Stomach smooth muscle (tissue), 2 donors: ENCODE measurements around the gene ZNF285.
A peak's percentile ranks its signal among the peaks of the same experiment; 100 is the strongest.
"Not testable (repeated sequence)": the region's sequence is repeated elsewhere in the genome, so short reads cannot be mapped to it uniquely, and the experiment has no call there.

ENCODE experiments used
- H3K27ac ChIP-seq: one replicate; pipeline ENCODE4 v1.7.0; 2013; ENCODE audit warnings: mild to moderate bottlenecking, low read length, inconsistent platforms
- H3K27me3 ChIP-seq, 2 donors: one replicate each; pipeline ENCODE4 v1.7.0; 2013; ENCODE audit warnings: low read length in 2 of 2; ENCODE audit not compliant: insufficient read depth in 2 of 2, control insufficient read depth in 1 of 2
- H3K36me3 ChIP-seq, 2 donors: one replicate each; pipeline ENCODE4 v1.7.0; 2013; ENCODE audit warnings: low read length in 2 of 2; ENCODE audit not compliant: control insufficient read depth in 2 of 2, insufficient read depth in 2 of 2
- H3K4me1 ChIP-seq: one replicate; pipeline ENCODE4 v1.7.0; 2013; ENCODE audit warnings: low read length; ENCODE audit not compliant: control insufficient read depth, insufficient read depth
- H3K4me3 ChIP-seq, 2 donors: one replicate each; pipeline ENCODE4 v1.7.0; 2013; ENCODE audit warnings: low read length in 2 of 2
- H3K9ac ChIP-seq, 2 donors: one replicate each; pipeline ENCODE4 v1.7.0; 2013; ENCODE audit warnings: low read length in 2 of 2, mild to moderate bottlenecking in 1 of 2
- H3K9me3 ChIP-seq, 2 donors: one replicate each; pipeline ENCODE4 v1.7.0; 2013; ENCODE audit warnings: low read length in 2 of 2; ENCODE audit not compliant: control insufficient read depth in 2 of 2
- donor health status: healthy.
- donor health status: Pancreatic carcinoma.

The ZNF285 gene

GRCh38 chr19:44401139-44402115, at the start of gene ZNF285:
ZNF285 (minus strand) TSS chr19:44401608; CDS start chr19:44397213, 4,395 bp downstream.
- no peak within 1 kb of the TSS for H3K27ac ChIP-seq
- peak within 1 kb of the TSS; percentile 64 to 71 for H3K9ac ChIP-seq
- H3K4me1 ChIP-seq: peaks cover 5% of the 10 kb centered on the region
- H3K36me3 ChIP-seq: no peaks in the 10 kb centered on the region
- H3K4me3 ChIP-seq: peak within 1 kb of the TSS; percentile 87 to 94
- H3K27me3 ChIP-seq: no peaks in the 10 kb centered on the region
- peaks cover 3 to 8% of the 10 kb centered on the region in 2 donors for H3K9me3 ChIP-seq

DNA sequence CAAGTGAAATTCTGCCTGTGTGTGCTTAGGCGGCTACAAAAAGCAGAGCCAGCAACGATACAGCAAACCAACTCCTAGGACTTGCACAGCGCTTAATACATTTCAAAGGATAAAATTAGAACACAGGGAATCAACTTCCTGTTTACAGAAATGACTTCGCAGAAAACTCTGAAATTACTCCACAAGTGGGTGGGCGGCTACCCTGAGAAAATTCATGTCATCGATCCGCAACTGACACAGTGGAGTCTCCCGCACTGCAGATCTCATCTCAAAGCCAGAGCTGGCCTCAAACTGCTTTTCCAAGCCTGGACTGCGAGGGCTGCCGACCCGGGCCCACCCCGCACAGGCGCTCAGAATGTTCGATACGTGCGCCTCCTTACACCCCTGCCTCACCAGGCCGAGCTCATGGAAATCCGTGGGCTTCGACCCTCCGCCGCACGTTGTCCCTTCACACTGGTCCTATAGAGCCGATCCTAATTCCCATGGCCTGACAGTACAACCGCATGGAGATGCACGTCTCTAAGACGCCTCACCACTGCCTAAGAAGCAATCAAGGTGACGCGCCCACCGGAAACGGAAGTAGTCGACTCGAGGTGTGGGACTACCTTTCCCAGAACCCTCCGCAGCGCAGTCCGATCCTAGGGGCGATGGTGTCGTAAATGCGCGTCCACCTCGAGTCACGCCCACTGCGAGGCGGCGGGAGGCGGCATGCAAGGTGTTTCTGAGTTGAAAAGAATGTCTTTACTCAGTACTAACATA, 46.7 kb upstream of the ZNF285 start, which contains the start of gene ZNF229:
TSS of gene ZNF229 (minus strand) at position 557 of the 759 bp plus-strand sequence. CDS start 5,625 bp downstream, outside the sequence.
- H3K9me3 ChIP-seq: peaks cover 23 to 27% of the 10 kb centered on the region in 2 donors
- no peaks in the 10 kb centered on the region for H3K27me3 ChIP-seq
- H3K36me3 ChIP-seq: peaks cover 18 to 25% of the 10 kb centered on the region in 2 donors
- H3K9ac ChIP-seq: peak within 1 kb of the TSS; percentile 62 to 70
- peaks cover 8% of the 10 kb centered on the region for H3K4me1 ChIP-seq
- H3K4me3 ChIP-seq: peak within 1 kb of the TSS; percentile 92 to 95
- H3K27ac ChIP-seq: no peak within 1 kb of the TSS

DNA sequence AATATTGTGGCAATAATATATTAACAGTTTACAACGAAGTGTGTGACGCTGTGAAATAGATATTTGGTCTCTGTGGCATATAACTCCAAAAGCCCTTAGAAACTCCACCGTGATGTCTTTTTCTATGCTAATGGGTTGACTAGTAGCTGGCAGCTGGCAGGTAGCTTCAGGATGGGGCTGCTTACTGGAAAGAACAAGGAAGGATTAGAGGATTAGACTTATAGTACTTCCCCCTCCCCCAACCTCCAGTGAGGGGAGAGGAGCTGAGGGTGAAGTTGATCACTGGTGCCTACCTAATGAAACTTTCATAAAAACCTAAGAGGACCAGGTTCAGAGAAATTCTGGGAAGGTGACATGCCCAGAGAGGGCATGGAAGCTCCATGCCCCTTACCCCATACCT, 37.0 kb upstream of the ZNF285 start:
- peaks cover 43 to 50% of the 10 kb centered on the region in 2 donors for H3K36me3 ChIP-seq

DNA sequence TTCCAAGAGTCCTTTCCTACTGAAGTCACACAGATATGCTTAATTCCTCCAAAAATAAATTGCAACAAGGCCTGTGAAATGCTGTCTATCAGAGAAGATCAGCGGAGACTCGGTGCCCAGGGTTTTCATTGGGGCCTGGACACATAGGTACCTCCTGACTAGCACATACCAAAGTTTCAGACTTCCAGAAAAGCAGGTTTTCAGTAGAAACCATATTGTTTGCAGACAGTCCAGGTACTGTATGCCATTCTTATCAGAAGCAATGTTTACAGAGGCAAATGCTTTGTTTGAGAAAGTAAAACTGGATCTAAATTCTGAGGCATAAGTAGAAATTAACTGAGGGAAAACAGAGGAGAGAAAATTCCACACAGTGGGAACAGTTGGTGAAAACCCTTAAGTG, 34.0 kb upstream of the ZNF285 start:
- Histone ChIP-seq H3K4me3 (peak overlapping the region in 1 of 2 donors; percentile 31), H3K36me3 (peaks cover 45 to 52% of the 10 kb centered on the region in 2 donors)

More for the DNA sequence above, 37.0 kb upstream of the ZNF285 start:
- no peaks in the 10 kb centered on the region for H3K4me1 ChIP-seq
- H3K27me3 ChIP-seq: no peaks in the 10 kb centered on the region
- H3K9ac ChIP-seq: no peak overlapping the region
- peaks cover 44 to 53% of the 10 kb centered on the region in 2 donors for H3K9me3 ChIP-seq
- H3K4me3 ChIP-seq: no peak overlapping the region
- no peak overlapping the region for H3K27ac ChIP-seq

DNA sequence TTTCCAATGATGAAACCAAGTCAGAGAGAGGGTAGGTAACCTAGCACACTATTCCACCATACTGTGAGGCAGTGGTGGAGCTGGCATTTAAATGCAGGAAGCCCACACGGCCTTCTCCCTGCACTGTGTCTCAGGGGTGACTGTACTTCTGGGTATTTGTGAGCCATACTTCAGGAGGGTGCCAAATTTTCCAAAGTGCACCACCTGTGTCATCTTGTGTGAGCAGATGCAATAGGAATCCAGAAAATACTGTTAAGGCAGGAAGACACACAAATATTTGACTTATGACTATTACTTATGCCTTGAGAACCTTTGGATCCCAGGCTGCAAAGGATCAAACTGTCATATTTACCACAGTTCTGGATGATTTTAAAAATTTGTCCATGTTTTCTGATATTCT, 29.5 kb upstream of the ZNF285 start:
- Histone ChIP-seq H3K9me3 (peaks cover 71 to 76% of the 10 kb centered on the region in 2 donors), H3K27me3 (no peaks in the 10 kb centered on the region), H3K27ac (no peak overlapping the region), H3K4me1 (no peaks in the 10 kb centered on the region), H3K36me3 (peaks cover 55 to 63% of the 10 kb centered on the region in 2 donors), H3K9ac (no peak overlapping the region), H3K4me3 (no peak overlapping the region)

More for the DNA sequence above, 34.0 kb upstream of the ZNF285 start:
- Histone ChIP-seq H3K9me3 (peaks cover 51 to 64% of the 10 kb centered on the region in 2 donors), H3K9ac (no peak overlapping the region), H3K27me3 (no peaks in the 10 kb centered on the region), H3K4me1 (no peaks in the 10 kb centered on the region), H3K27ac (no peak overlapping the region)

DNA sequence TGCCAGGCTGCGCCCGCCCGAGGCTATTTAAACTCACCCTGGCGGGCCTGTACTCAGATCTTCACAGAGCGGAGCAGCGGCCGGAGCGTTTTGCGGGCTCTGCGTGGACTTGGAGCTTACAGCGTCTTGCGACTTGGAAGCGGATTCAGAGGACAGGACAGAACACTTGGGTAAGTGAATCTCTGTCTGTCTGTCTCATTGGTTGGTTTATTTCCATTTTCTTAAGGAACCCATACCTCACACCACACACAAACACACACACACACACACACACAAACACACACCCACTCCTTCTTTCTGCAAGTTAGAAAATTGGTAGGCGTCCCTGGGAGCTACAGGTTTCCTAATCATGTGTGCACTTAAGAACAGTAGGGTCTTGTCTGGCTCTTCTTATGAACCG, 14.1 kb upstream of the ZNF285 start:
- H3K4me3 ChIP-seq, H3K27ac ChIP-seq, H3K4me1 ChIP-seq, H3K27me3 ChIP-seq, H3K36me3 ChIP-seq, H3K9ac ChIP-seq: not testable (repeated sequence)
- H3K9me3 ChIP-seq: peaks cover 14 to 26% of the 10 kb centered on the region in 2 donors

GRCh38 chr19:44389268-44389667, 12.1 kb downstream of the ZNF285 start:
- not testable (repeated sequence) for H3K9me3 ChIP-seq, H3K27ac ChIP-seq, H3K27me3 ChIP-seq, H3K9ac ChIP-seq, H3K4me1 ChIP-seq, H3K4me3 ChIP-seq
- peaks cover 21 to 26% of the 10 kb centered on the region in 2 donors for H3K36me3 ChIP-seq

- H3K4me3 ChIP-seq: no peak overlapping the region
- H3K9ac ChIP-seq: no peak overlapping the region
- H3K27ac ChIP-seq: no peak overlapping the region
- no peaks in the 10 kb centered on the region for H3K9me3 ChIP-seq
- no peaks in the 10 kb centered on the region for H3K4me1 ChIP-seq
- no peaks in the 10 kb centered on the region for H3K27me3 ChIP-seq
- no peaks in the 10 kb centered on the region for H3K36me3 ChIP-seq
Observed at GRCh38 chr19:44374789-44375188, 26.6 kb downstream of the ZNF285 start.

DNA sequence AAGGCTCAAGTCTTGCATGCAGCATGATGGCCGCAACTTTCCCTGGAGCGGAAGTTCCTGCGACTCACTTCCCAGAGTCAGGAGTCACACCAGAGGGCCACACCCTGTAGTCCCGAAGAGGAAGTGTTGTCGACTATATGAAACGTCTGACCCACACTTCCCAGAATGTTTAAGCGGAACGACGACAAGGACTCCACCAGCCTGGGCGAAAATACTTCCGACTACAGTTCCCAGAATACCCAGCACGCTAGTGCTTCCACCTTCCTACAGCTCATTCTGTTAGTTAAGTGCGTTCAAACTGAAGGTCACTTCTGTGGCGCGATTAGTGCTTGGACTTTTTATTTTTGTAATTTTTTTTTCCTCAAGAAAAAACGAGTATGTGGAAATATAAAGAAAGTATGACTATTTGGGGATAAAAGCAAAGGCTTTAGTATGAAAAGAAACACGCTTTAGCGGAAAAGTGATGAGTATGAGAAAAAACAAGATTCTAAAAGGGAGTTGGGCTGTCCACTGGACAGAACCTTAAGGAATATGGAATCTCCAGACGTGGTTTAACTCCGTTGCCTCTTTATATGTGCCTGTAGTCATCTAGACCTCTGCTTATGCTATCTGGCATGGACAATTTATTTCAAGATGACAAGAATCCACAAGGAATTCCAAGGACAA, 29.5 kb downstream of the ZNF285 start:
- Histone ChIP-seq H3K9me3 (no peaks in the 10 kb centered on the region), H3K27me3 (no peaks in the 10 kb centered on the region), H3K36me3 (no peaks in the 10 kb centered on the region), H3K27ac (no peak overlapping the region), H3K4me3 (no peak overlapping the region), H3K9ac (no peak overlapping the region), H3K4me1 (no peaks in the 10 kb centered on the region)

GRCh38 chr19:44367024-44367423, 34.4 kb downstream of the ZNF285 start:
- no peaks in the 10 kb centered on the region for H3K4me1 ChIP-seq
- no peak overlapping the region for H3K9ac ChIP-seq
- no peaks in the 10 kb centered on the region for H3K9me3 ChIP-seq
- no peak overlapping the region for H3K4me3 ChIP-seq
- no peaks in the 10 kb centered on the region for H3K27me3 ChIP-seq
- no peak overlapping the region for H3K27ac ChIP-seq
- H3K36me3 ChIP-seq: no peaks in the 10 kb centered on the region
